22Rv1 (cell line): ENCODE results near the gene EVI5L.

Source experiments
- ZFX ChIP-seq: fragments of 450-650 bp; IDR thresholded peaks from 2 replicates; pipeline ENCODE4 v1.6.1; 2017; ENCODE audit warnings: antibody characterized with exemption, borderline replicate concordance
- TF ChIP-seq, protein P1 (sequence below): fragments of 450-650 bp; IDR thresholded peaks from 2 replicates; pipeline ENCODE4 v1.5.1; 2017; ENCODE audit warnings: mild to moderate bottlenecking

DNA sequence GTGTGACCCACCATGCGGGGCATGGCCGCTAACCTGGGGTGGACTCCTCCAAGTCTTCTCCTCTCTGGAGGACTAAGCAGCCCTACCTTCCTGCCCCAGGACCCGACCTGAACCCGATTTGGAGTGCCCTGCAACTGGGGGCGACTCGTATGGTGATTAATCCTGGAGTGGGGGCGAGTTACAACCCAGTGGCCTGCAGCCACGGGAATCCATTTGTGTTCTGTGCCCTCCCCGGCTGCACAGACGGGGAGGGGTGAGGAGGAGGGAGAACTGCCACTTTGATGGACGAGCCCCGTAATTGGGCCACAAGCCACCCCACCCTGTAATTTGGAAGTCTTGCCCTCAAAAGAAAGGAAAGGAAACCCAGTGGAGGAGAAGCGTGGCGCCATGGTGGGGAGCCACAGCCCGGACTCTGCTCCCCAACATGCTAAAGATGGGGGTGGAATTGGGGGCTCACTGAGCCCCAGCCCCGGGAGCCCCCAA lies 26.1 kb downstream of the EVI5L start:
- TF ChIP-seq, protein P1, sequence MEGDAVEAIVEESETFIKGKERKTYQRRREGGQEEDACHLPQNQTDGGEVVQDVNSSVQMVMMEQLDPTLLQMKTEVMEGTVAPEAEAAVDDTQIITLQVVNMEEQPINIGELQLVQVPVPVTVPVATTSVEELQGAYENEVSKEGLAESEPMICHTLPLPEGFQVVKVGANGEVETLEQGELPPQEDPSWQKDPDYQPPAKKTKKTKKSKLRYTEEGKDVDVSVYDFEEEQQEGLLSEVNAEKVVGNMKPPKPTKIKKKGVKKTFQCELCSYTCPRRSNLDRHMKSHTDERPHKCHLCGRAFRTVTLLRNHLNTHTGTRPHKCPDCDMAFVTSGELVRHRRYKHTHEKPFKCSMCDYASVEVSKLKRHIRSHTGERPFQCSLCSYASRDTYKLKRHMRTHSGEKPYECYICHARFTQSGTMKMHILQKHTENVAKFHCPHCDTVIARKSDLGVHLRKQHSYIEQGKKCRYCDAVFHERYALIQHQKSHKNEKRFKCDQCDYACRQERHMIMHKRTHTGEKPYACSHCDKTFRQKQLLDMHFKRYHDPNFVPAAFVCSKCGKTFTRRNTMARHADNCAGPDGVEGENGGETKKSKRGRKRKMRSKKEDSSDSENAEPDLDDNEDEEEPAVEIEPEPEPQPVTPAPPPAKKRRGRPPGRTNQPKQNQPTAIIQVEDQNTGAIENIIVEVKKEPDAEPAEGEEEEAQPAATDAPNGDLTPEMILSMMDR: no peak
- TF ChIP-seq ZFX: no peak
